ENCODE data around the gene ADPRHL1. TPM values are rescaled to one million over a fixed set of nuclear protein-coding genes. Genes with fewer than 3 reads are reported as not detected.

Gene ADPRHL1
- total RNA-seq = 1.1 and 1.2 TPM in 2 replicates
- 0.58 and 1.0 TPM in 2 replicates for polyA plus RNA-seq

DNA sequence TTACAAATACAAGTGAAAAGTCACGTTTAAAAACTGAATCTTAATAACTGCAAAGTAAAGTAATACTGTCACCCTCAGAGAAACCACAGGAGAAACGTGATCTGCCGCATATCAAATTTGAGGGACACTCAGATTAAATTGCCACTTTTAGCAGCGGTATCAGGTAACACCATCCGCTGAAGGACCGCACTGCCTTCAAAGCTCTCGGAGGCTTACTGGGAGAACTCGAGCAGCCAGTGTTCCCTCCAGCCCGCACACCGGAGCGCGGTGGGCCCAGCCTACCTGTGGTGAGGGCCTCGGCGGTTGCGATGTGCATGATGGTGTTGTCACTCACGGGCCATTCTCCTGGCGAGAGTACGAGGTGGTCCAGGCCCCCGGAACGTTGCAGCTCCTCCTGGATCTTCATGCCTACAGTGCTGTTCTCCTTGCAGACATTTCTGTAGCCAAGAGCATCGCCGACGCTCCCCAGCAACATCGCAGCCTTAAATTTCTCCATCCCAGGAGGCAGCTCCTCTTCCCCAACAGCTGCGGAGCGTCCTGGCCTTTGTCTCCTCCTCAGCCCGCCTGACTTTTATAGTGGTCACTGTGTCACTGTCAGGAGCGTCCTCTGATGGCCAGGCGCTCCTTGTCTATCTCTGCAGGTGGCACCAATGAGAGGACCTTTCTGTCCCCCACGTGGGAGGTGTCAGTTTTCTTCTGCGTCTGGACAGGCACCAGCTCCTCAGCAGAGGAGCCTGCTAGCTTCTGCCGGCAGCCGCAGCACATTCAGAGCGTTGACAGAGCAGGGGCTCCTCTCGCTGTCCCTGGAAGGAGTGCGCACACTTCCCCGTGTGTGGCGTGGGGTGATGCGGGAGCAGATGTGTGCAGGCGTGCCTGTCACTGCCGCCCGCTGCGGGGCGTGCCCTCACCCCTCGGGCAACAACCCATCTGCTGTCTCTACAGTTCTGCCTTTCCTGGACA, at the start of gene ADPRHL1:
Gene ADPRHL1, minus strand, starts transcription at position 547 of the 960 bp plus-strand sequence. Its CDS starts 51 bp downstream, at position 496.
- no peak for DNase-seq (ENCODE audit: low spot score)
- no peak within 1 kb of the TSS for H3K4me2 ChIP-seq
- no peak within 1 kb of the TSS for H2AFZ ChIP-seq
- no peaks in the 10 kb centered on the region for H3K9me2 ChIP-seq (replicated peaks; ENCODE audit: insufficient read depth)
- no peak within 1 kb of the TSS for H3K4me3 ChIP-seq
- WGBS (ENCODE audit: low lambda C conversion rate, missing lambda C conversion rate) = 84% methylated on average over 45 of the region's 45 CpGs
- H3K4me1 ChIP-seq (ENCODE audit: insufficient read depth) = no peaks in the 10 kb centered on the region
- no peaks in the 10 kb centered on the region for H3K36me3 ChIP-seq (replicated peaks; ENCODE audit: insufficient read depth, low read depth)
- no peaks in the 10 kb centered on the region for H3K27me3 ChIP-seq
- H4K20me1 ChIP-seq (ENCODE audit: insufficient read depth, poor library complexity, severe bottlenecking) = no peaks in the 10 kb centered on the region
- no peak within 1 kb of the TSS for H3K27ac ChIP-seq
- no peaks in the 10 kb centered on the region for H3K9me3 ChIP-seq (ENCODE audit: low read depth)
- TF ChIP-seq EZH2 (IDR thresholded peaks at IDR 0.05; ENCODE audit: borderline replicate concordance) = no peak
- TF ChIP-seq, protein P1, sequence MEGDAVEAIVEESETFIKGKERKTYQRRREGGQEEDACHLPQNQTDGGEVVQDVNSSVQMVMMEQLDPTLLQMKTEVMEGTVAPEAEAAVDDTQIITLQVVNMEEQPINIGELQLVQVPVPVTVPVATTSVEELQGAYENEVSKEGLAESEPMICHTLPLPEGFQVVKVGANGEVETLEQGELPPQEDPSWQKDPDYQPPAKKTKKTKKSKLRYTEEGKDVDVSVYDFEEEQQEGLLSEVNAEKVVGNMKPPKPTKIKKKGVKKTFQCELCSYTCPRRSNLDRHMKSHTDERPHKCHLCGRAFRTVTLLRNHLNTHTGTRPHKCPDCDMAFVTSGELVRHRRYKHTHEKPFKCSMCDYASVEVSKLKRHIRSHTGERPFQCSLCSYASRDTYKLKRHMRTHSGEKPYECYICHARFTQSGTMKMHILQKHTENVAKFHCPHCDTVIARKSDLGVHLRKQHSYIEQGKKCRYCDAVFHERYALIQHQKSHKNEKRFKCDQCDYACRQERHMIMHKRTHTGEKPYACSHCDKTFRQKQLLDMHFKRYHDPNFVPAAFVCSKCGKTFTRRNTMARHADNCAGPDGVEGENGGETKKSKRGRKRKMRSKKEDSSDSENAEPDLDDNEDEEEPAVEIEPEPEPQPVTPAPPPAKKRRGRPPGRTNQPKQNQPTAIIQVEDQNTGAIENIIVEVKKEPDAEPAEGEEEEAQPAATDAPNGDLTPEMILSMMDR (IDR thresholded peaks at IDR 0.05; ENCODE audit: poor library complexity) = no peak
- H3K79me2 ChIP-seq = no peaks in the 10 kb centered on the region

DNA sequence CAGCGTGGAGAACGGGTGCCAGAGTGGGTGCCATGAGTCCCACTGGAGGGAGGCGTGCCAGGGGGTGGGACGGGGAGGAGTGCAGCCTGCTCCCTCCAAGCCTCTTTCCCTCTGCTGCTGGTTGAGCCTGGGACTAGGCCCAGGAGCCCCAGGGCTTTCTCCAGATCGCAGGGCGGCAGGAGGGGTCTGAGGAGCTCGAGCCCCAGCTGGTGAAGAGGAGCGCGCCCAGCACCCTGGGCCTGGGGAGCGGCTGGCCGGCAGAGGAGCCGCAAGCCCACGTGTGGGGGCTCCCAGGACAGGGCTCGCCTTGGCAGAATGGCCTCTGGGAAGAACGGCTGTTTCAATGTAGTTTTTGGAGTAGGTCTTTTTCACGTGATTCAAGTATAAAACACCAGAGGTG, 49.4 kb upstream of the ADPRHL1 start:
- Histone ChIP-seq H3K4me3 (no peak overlapping the region), H3K4me2 (no peak overlapping the region), H2AFZ (no peak overlapping the region), H3K4me1 (ENCODE audit: insufficient read depth) (no peaks in the 10 kb centered on the region), H3K27me3 (no peaks in the 10 kb centered on the region), H3K9me3 (ENCODE audit: low read depth) (no peaks in the 10 kb centered on the region), H3K27ac (no peak overlapping the region), H3K79me2 (peaks cover 12% of the 10 kb centered on the region), H3K9me2 (replicated peaks; ENCODE audit: insufficient read depth) (no peaks in the 10 kb centered on the region), H3K36me3 (replicated peaks; ENCODE audit: insufficient read depth, low read depth) (no peaks in the 10 kb centered on the region), H4K20me1 (ENCODE audit: insufficient read depth, poor library complexity, severe bottlenecking) (peaks cover 8% of the 10 kb centered on the region)
- 98% methylated on average over 16 of the region's 16 CpGs for WGBS (ENCODE audit: low lambda C conversion rate, missing lambda C conversion rate)
- no peak for DNase-seq (ENCODE audit: low spot score)
- no peak for TF ChIP-seq EZH2 (IDR thresholded peaks at IDR 0.05; ENCODE audit: borderline replicate concordance)
- no peak for TF ChIP-seq EZH2phosphoT487 (IDR thresholded peaks at IDR 0.05; ENCODE audit: low read depth, severe bottlenecking, unreplicated experiment)
- TF ChIP-seq, protein P1 (IDR thresholded peaks at IDR 0.05; ENCODE audit: poor library complexity) = no peak

DNA sequence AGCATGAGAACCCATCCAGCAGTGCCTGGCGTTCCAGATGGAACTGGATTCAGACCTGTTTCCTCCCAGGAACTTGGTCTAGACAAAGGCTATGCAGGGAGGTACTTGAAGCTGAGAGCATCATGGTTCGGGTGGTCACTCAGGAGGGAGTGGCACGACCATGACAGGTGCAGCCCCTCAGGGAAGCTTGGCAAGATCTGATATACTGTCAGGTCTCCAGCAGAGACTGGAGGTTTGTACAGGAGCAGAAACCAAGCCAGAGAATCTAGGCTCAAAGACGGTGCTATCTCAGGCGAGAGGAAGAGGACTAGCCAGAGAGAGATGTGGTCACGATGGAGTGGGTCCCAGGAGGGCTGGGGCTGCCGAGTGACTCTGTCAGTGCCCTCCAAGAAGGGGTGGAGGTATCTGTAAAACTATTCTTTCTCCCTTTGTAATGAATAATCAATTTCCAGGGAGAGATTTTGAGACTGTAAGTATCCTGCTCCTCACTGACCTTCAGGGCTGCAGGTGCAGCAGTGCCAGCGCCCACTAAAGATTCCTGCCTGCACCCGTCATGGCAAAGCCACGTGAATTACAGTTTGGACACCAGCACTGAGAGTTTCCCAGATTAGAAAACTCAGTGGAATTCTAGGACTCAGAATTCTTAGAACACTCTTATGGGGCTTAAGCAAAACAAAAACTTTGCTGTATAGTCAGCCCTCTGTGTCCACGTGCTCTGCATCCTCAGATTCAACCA, 47.4 kb upstream of the ADPRHL1 start:
- no peaks in the 10 kb centered on the region for H3K9me3 ChIP-seq (ENCODE audit: low read depth)
- H3K27ac ChIP-seq = no peak overlapping the region
- DNase-seq (ENCODE audit: low spot score) = no peak
- H4K20me1 ChIP-seq (ENCODE audit: insufficient read depth, poor library complexity, severe bottlenecking) = peaks cover 24% of the 10 kb centered on the region
- H3K4me1 ChIP-seq (ENCODE audit: insufficient read depth) = peaks cover 8% of the 10 kb centered on the region
- H3K36me3 ChIP-seq (replicated peaks; ENCODE audit: insufficient read depth, low read depth) = no peaks in the 10 kb centered on the region
- no peaks in the 10 kb centered on the region for H3K9me2 ChIP-seq (replicated peaks; ENCODE audit: insufficient read depth)
- no peaks in the 10 kb centered on the region for H3K27me3 ChIP-seq
- H3K79me2 ChIP-seq = peaks cover 30% of the 10 kb centered on the region
- no peak overlapping the region for H2AFZ ChIP-seq
- no peak overlapping the region for H3K4me2 ChIP-seq
- 71% methylated on average over 11 of the region's 11 CpGs for WGBS (ENCODE audit: low lambda C conversion rate, missing lambda C conversion rate)
- no peak for TF ChIP-seq EZH2phosphoT487 (IDR thresholded peaks at IDR 0.05; ENCODE audit: low read depth, severe bottlenecking, unreplicated experiment)
- TF ChIP-seq, protein P1 (IDR thresholded peaks at IDR 0.05; ENCODE audit: poor library complexity) = no peak
- no peak for TF ChIP-seq EZH2 (IDR thresholded peaks at IDR 0.05; ENCODE audit: borderline replicate concordance)
- H3K4me3 ChIP-seq = no peak overlapping the region
